MM.1S (cell line): ENCODE data around the gene ZC3H4.

Source experiments
- DNase-seq: peaks from one replicate; pipeline ENCODE4 v3.0.0-alpha.2; 2015
- H2AFZ ChIP-seq: fragments of 300-600 bp; sonication (generic); 2 replicates; pipeline ENCODE4 v1.6.0; 2016; ENCODE audit warnings: antibody characterized with exemption, low read length
- H3F3A ChIP-seq: fragments of 300-600 bp; sonication (generic); 2 replicates; pipeline ENCODE4 v1.6.1; 2016; ENCODE audit warnings: mild to moderate bottlenecking, antibody characterized with exemption, low read length, moderate library complexity, mixed read lengths; ENCODE audit not compliant: insufficient read depth
- H3K27ac ChIP-seq: fragments of 300-600 bp; sonication (generic); 2 replicates; pipeline ENCODE4 v1.5.1; 2016; ENCODE audit warnings: mild to moderate bottlenecking, low read length
- H3K27me3 ChIP-seq: fragments of 300-600 bp; sonication (generic); replicated peaks from 2 replicates; pipeline ENCODE4 v1.6.0; 2016; ENCODE audit warnings: low read length; ENCODE audit not compliant: insufficient read depth
- H3K36me3 ChIP-seq: fragments of 300-600 bp; sonication (generic); replicated peaks from 2 replicates; pipeline ENCODE4 v1.6.1; 2016; ENCODE audit warnings: mild to moderate bottlenecking, low read length, mixed read lengths; ENCODE audit not compliant: insufficient read depth
- H3K4me1 ChIP-seq: fragments of 300-600 bp; sonication (generic); 2 replicates; pipeline ENCODE4 v1.6.1; 2016; ENCODE audit warnings: low read length, mixed read lengths
- H3K4me2 ChIP-seq: fragments of 300-600 bp; sonication (generic); 2 replicates; pipeline ENCODE4 v1.6.0; 2016; ENCODE audit warnings: low read depth, low read length
- H3K4me3 ChIP-seq: fragments of 300-600 bp; sonication (generic); 2 replicates; pipeline ENCODE4 v1.5.1; 2016; ENCODE audit warnings: low read length, mixed read lengths
- H3K79me2 ChIP-seq: fragments of 300-600 bp; sonication (generic); 2 replicates; pipeline ENCODE4 v1.6.1; 2016; ENCODE audit warnings: mixed run types, low read length, mixed read lengths
- H3K9ac ChIP-seq: fragments of 300-600 bp; sonication (generic); 2 replicates; pipeline ENCODE4 v1.6.1; 2016; ENCODE audit warnings: low read length, mixed read lengths
- H3K9me2 ChIP-seq: fragments of 300-600 bp; sonication (generic); replicated peaks from 2 replicates; pipeline ENCODE4 v1.6.1; 2016; ENCODE audit warnings: mild to moderate bottlenecking, low read length, mixed read lengths; ENCODE audit not compliant: insufficient read depth
- H3K9me3 ChIP-seq: fragments of 300-600 bp; sonication (generic); replicated peaks from 2 replicates; pipeline ENCODE4 v1.6.1; 2016; ENCODE audit warnings: mild to moderate bottlenecking, low read length, mixed read lengths; ENCODE audit not compliant: insufficient read depth
- H4K20me1 ChIP-seq: fragments of 300-600 bp; sonication (generic); 2 replicates; pipeline ENCODE4 v1.6.1; 2016; ENCODE audit warnings: mild to moderate bottlenecking, low read length, moderate library complexity, mixed read lengths; ENCODE audit not compliant: insufficient read depth
- CTCF ChIP-seq: fragments of 300-600 bp; sonication (generic); IDR thresholded peaks from 2 replicates; pipeline ENCODE4 v1.5.1; 2016; ENCODE audit warnings: antibody characterized with exemption, low read length, mixed read lengths
- EZH2 ChIP-seq: fragments of 300-600 bp; sonication (generic); optimal IDR thresholded peaks from 2 replicates; pipeline ENCODE3; 2017; ENCODE audit warnings: low read depth, mild to moderate bottlenecking, antibody characterized with exemption, low read length, mixed read lengths
- EZH2phosphoT487 ChIP-seq: fragments of 300-600 bp; sonication (generic); IDR thresholded peaks from 2 replicates; pipeline ENCODE4 v1.6.1; 2018; ENCODE audit warnings: antibody characterized with exemption, low read length

Gene ZC3H4

DNA sequence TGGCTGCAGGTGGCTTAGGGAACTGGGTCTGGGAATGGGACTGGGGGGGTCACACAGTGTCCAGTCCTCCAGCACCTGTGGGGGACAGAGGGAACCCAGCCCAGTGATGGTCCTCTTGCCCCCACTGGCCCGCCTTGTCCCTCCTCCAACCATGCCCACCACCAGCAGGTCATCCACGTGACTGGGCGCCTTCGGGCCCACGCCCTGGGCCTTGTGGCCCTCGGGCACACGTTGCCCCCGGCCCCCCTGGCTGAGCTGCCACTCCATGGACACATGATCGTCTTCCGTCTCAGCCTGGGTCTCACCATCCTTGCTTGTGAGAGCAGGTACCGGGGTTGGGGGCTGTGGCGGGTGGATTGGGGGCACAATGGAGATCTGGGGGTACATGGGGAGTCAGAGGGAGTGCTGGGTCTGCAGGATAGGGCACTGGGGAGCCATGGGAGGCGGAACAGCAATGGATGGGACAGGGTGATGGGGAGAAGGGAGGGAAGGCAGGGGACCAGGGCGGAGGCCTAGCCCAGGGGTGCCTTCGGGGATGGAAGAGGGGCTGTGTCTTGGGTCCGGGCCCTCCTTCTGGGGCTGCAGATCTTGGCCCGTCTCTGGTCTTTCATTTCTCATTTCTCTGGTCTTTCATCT lies 74.2 kb downstream of the ZC3H4 start:
- Histone ChIP-seq H2AFZ (no peak overlapping the region), H3K9ac (no peak overlapping the region), H3K27ac (no peak overlapping the region), H3K27me3 (peaks cover under 1% of the 10 kb centered on the region; the same call in 1 of the 2 replicates), H3F3A (peaks cover 9% of the 10 kb centered on the region; the same call in 1 of the 2 replicates), H3K79me2 (no peaks in the 10 kb centered on the region), H3K4me2 (no peak overlapping the region), H3K4me1 (peaks cover 4% of the 10 kb centered on the region; the same call in 1 of the 2 replicates), H4K20me1 (no peaks in the 10 kb centered on the region), H3K9me3 (no peaks in the 10 kb centered on the region), H3K36me3 (no peaks in the 10 kb centered on the region), H3K4me3 (no peak overlapping the region), H3K9me2 (no peaks in the 10 kb centered on the region)
- no peak for DNase-seq
- TF ChIP-seq EZH2 (no peak), CTCF (no peak), EZH2phosphoT487 (no peak)

DNA sequence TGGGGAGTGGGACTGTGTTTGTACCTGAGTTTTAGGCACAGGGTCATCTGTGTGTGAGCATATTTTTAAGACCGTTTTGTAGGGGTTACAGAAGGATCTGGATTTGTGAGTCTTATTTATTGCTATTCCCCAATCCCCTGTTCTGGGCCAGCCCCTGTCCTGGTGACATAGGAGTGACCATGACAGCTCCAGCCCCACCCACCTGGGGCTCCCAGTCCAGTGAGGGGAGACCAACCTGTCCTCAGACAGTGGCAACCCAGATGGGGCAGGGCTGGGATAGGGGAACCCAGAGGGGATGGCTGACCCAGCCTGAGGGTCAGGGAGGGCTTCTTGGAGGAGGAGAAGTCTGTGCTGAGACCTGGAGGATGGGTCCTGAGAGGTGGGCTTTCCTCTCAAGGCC lies 75.8 kb downstream of the ZC3H4 start:
- H3K27me3 ChIP-seq: peaks cover 3% of the 10 kb centered on the region; the same call in 1 of the 2 replicates
- H3K9ac ChIP-seq: no peak overlapping the region
- H3K79me2 ChIP-seq: no peaks in the 10 kb centered on the region
- H3F3A ChIP-seq: peaks cover 9% of the 10 kb centered on the region; the same call in 1 of the 2 replicates
- no peak overlapping the region for H3K4me2 ChIP-seq
- no peaks in the 10 kb centered on the region for H3K9me2 ChIP-seq
- DNase-seq: no peak
- H3K4me1 ChIP-seq: peaks cover 4% of the 10 kb centered on the region; the same call in 1 of the 2 replicates
- H4K20me1 ChIP-seq: no peaks in the 10 kb centered on the region
- no peak overlapping the region for H3K27ac ChIP-seq
- no peak overlapping the region for H2AFZ ChIP-seq
- no peaks in the 10 kb centered on the region for H3K36me3 ChIP-seq
- H3K9me3 ChIP-seq: no peaks in the 10 kb centered on the region
- no peak overlapping the region for H3K4me3 ChIP-seq
- TF ChIP-seq EZH2phosphoT487 (no peak), EZH2 (no peak), CTCF (no peak)

GRCh38 chr19:47036097-47036651 lies 77.4 kb downstream of the ZC3H4 start:
- peaks cover 4% of the 10 kb centered on the region; the same call in 1 of the 2 replicates for H3K4me1 ChIP-seq
- no peaks in the 10 kb centered on the region for H4K20me1 ChIP-seq
- peak overlapping the region; percentile 74 for H3K4me3 ChIP-seq
- H3K4me2 ChIP-seq: peak overlapping the region; percentile 100
- H3K79me2 ChIP-seq: no peaks in the 10 kb centered on the region
- H3F3A ChIP-seq: peaks cover 9% of the 10 kb centered on the region; the same call in 1 of the 2 replicates
- no peaks in the 10 kb centered on the region for H3K9me2 ChIP-seq
- TF ChIP-seq EZH2phosphoT487 (no peak), CTCF (no peak; the same call in 1 of the 2 replicates), EZH2 (no peak)
- peak overlapping the region; percentile 39; the same call in 1 of the 2 replicates for H3K9ac ChIP-seq
- H3K27me3 ChIP-seq: peaks cover 3% of the 10 kb centered on the region; the same call in 1 of the 2 replicates
- no peak overlapping the region for H3K27ac ChIP-seq
- H3K9me3 ChIP-seq: no peaks in the 10 kb centered on the region
- no peaks in the 10 kb centered on the region for H3K36me3 ChIP-seq
- peak overlapping the region; percentile 95 for H2AFZ ChIP-seq
- DNase-seq: peak; percentile 21
